SK-N-SH (cell line): Measurements from ENCODE around the gene SCTR. TPM values are rescaled to one million over a fixed set of nuclear protein-coding genes. Genes with fewer than 3 reads are reported as not detected.

Source experiments
- CTCF ChIA-PET: fragments of 300-600, 350-600 bp; formaldehyde crosslinking; extraction: SDS; loops from one replicate; lab custom pipeline; 2021; lab: Yijun Ruan, JAX
- POLR2A ChIA-PET: fragments of 350-600 bp; sonication (Branson Sonifier 250); formaldehyde crosslinking; extraction: SDS; loops from one replicate; lab custom pipeline; 2020; ENCODE audit warnings: antibody characterized with exemption, inconsistent platforms; lab: Yijun Ruan, JAX
- DNase-seq: peaks from one replicate; pipeline ENCODE4 v3.0.0; 2012
- H2AFZ ChIP-seq: fragments of 200-600 bp; sonication (generic); 2 replicates; pipeline ENCODE4 v1.8.1; 2016; ENCODE audit warnings: antibody characterized with exemption, mild to moderate bottlenecking, low read depth
- H3F3A ChIP-seq: fragments of 200-600 bp; sonication (generic); replicated peaks from 2 replicates; pipeline ENCODE3; 2016; ENCODE audit warnings: antibody characterized with exemption, mild to moderate bottlenecking; ENCODE audit not compliant: insufficient read depth
- H3K27ac ChIP-seq, 2 experiments: fragments of 200-500 bp in 1 of 2; fragments of 200-600 bp in 1 of 2; sonication (Bioruptor generic) in 1 of 2; sonication (generic), shearing (Covaris generic) in 1 of 2; 2 replicates each; pipeline versions ENCODE4 v1.5.1 to v1.6.1; 2014 to 2016; ENCODE audit warnings: low read depth in 2 of 2, inconsistent platforms in 1 of 2, low read length in 1 of 2, mild to moderate bottlenecking in 1 of 2, mixed read lengths in 1 of 2
- H3K27me3 ChIP-seq: fragments of 200-600 bp; sonication (generic), shearing (Covaris generic); 2 replicates; pipeline ENCODE4 v1.6.1; 2016; ENCODE audit warnings: mixed run types; ENCODE audit not compliant: insufficient read depth
- H3K36me3 ChIP-seq, 2 experiments: fragments of 200-500 bp in 1 of 2; fragments of 200-600 bp in 1 of 2; sonication (Bioruptor generic) in 1 of 2; sonication (generic) in 1 of 2; replicated peaks in 1 of 2; 2 replicates each; pipeline versions ENCODE3 to v1.5.1; 2014 to 2016; ENCODE audit warnings: low read length in 1 of 2, mild to moderate bottlenecking in 1 of 2; ENCODE audit not compliant: insufficient read depth in 2 of 2, control insufficient read depth in 1 of 2
- H3K4me1 ChIP-seq, 2 experiments: fragments of 200-500 bp in 1 of 2; fragments of 200-600 bp in 1 of 2; sonication (Bioruptor generic) in 1 of 2; sonication (generic), shearing (Covaris generic) in 1 of 2; 2 replicates each; pipeline versions ENCODE4 v1.5.1 to v1.6.1; 2014 to 2016; ENCODE audit warnings: low read depth in 1 of 2, low read length in 1 of 2, mixed run types in 1 of 2; ENCODE audit not compliant: insufficient read depth in 2 of 2, control insufficient read depth in 1 of 2
- H3K4me2 ChIP-seq: fragments of 200-600 bp; sonication (generic), shearing (Covaris generic); 2 replicates; pipeline ENCODE4 v1.6.1; 2017; ENCODE audit warnings: mixed run types
- H3K4me3 ChIP-seq, 2 experiments: fragments of 200-500 bp in 1 of 2; fragments of 200-600 bp in 1 of 2; sonication (Bioruptor generic) in 1 of 2; sonication (generic), shearing (Covaris generic) in 1 of 2; 2 replicates each; pipeline versions ENCODE4 v1.5.1 to v1.8.1; 2014 to 2016; ENCODE audit warnings: low read depth in 2 of 2, inconsistent platforms in 1 of 2, low read length in 1 of 2, mild to moderate bottlenecking in 1 of 2, mixed read lengths in 1 of 2, moderate library complexity in 1 of 2
- H3K79me2 ChIP-seq: fragments of 200-600 bp; sonication (generic); 2 replicates; pipeline ENCODE4 v1.8.1; 2017; ENCODE audit warnings: mild to moderate bottlenecking; ENCODE audit not compliant: insufficient read depth
- H3K9ac ChIP-seq: fragments of 200-600 bp; sonication (generic); 2 replicates; pipeline ENCODE4 v1.6.1; 2017; ENCODE audit warnings: mixed run types
- H3K9me2 ChIP-seq: fragments of 200-600 bp; sonication (generic); 2 replicates; pipeline ENCODE4 v1.6.1; 2017; ENCODE audit warnings: mixed run types
- H3K9me3 ChIP-seq: fragments of 200-600 bp; sonication (generic); 2 replicates; pipeline ENCODE4 v1.6.1; 2017; ENCODE audit warnings: mixed run types, mild to moderate bottlenecking, moderate library complexity
- H4K20me1 ChIP-seq: fragments of 200-600 bp; sonication (generic); 2 replicates; pipeline ENCODE4 v1.6.1; 2017; ENCODE audit warnings: mild to moderate bottlenecking, mixed run types; ENCODE audit not compliant: insufficient read depth
- ELF1 ChIP-seq: IDR thresholded peaks from 2 replicates; pipeline ENCODE4 v1.4.0; 2012
- EP300 ChIP-seq, 2 experiments: IDR thresholded peaks; 2 replicates each; pipeline versions ENCODE4 v1.4.0 to v1.6.1; 2012; ENCODE audit warnings: borderline replicate concordance in 1 of 2, low read depth in 1 of 2, low read length in 1 of 2
- FOXM1 ChIP-seq: IDR thresholded peaks from 2 replicates; pipeline ENCODE4 v1.4.0; 2012; ENCODE audit warnings: low read depth, mild to moderate bottlenecking
- GABPA ChIP-seq: IDR thresholded peaks from 2 replicates; pipeline ENCODE4 v1.4.0; 2012; ENCODE audit warnings: low read depth, mild to moderate bottlenecking
- GATA2 ChIP-seq: sonication (generic); formaldehyde crosslinking; IDR thresholded peaks from 2 replicates; pipeline ENCODE4 v1.5.0; 2020; ENCODE audit warnings: mild to moderate bottlenecking, missing genetic modification reagents
- JUND ChIP-seq: IDR thresholded peaks from 2 replicates; pipeline ENCODE4 v1.4.0; 2012
- NRF1 ChIP-seq: IDR thresholded peaks from 2 replicates; pipeline ENCODE4 v1.6.1; 2012; ENCODE audit warnings: low read depth, mild to moderate bottlenecking, low read length
- POLR2AphosphoS5 ChIP-seq: IDR thresholded peaks from 2 replicates; pipeline ENCODE4 v1.6.1; 2012; ENCODE audit warnings: low read depth, low read length
- RCOR1 ChIP-seq: fragments of 150-350 bp; IDR thresholded peaks from 2 replicates; pipeline ENCODE4 v1.6.1; 2017; ENCODE audit warnings: antibody characterized with exemption, low read length
- TAF1 ChIP-seq: IDR thresholded peaks from 2 replicates; pipeline ENCODE4 v1.6.1; 2012; ENCODE audit warnings: low read depth, mild to moderate bottlenecking, low read length, moderate library complexity, borderline replicate concordance
- USF1 ChIP-seq: IDR thresholded peaks from 2 replicates; pipeline ENCODE4 v1.4.0; 2012; ENCODE audit warnings: low read depth, borderline replicate concordance
- WGBS: methylation state at CpG from one replicate; pipeline ENCODE4 v1.1.6; 2017; ENCODE audit warnings: low lambda C conversion rate; 5-methylcytosine and 5-hydroxymethylcytosine counted together
- polyA plus RNA-seq, 3 experiments: library from polyadenylated mRNA; depleted of rRNA; stranded (reverse); fragments of >200 nt; gene quantifications; 2 replicates each; pipeline ENCODE4 v1.2.3, GENCODE V29; 2012

SCTR gene
- polyA plus RNA-seq, 1 of the 3 experiments (the other 2 are of a cell fraction): not detected

- no peaks in the 10 kb centered on the region for H3K79me2 ChIP-seq
- no peaks in the 10 kb centered on the region for H3F3A ChIP-seq
- H4K20me1 ChIP-seq: no peaks in the 10 kb centered on the region
- H3K36me3 ChIP-seq: no peaks in the 10 kb centered on the region
- H3K4me1 ChIP-seq: peaks cover 0 to 50% of the 10 kb centered on the region in 2 experiments; a peak in 1 of 4 replicates
- no peak for DNase-seq
- TF ChIP-seq ELF1 (no peak), FOXM1 (no peak), EP300 (IDR thresholded peaks at IDR 0.05; ENCODE audit: borderline replicate concordance in 1 of 2, low read depth in 1 of 2, low read length in 1 of 2) (no peak), RCOR1 (no peak), TAF1 (no peak), USF1 (no peak), POLR2AphosphoS5 (no peak)
- TF ChIP-seq, all 33 proteins: peak for 0
- H3K9me2 ChIP-seq: no peaks in the 10 kb centered on the region
- H3K4me3 ChIP-seq: no peak overlapping the region
- no peaks in the 10 kb centered on the region for H3K27me3 ChIP-seq
- H3K27ac ChIP-seq: no peak overlapping the region
- no peak overlapping the region for H2AFZ ChIP-seq
- no peaks in the 10 kb centered on the region for H3K9me3 ChIP-seq
- CTCF ChIA-PET: interaction anchor here (0.6 to 8.1 kb wide), 4 partner anchors 11 to 94 kb away, joined by 3 to 85 read pairs (median 3); no protein-coding TSS in a partner anchor
- POLR2A ChIA-PET: no interaction called here
- 50% methylated on average over 8 of the region's 9 CpGs for WGBS
- no peak overlapping the region for H3K9ac ChIP-seq
- no peak overlapping the region for H3K4me2 ChIP-seq
These were observed 36.6 kb downstream of the SCTR start for GRCh38 chr2:119487434-119488244.

DNA sequence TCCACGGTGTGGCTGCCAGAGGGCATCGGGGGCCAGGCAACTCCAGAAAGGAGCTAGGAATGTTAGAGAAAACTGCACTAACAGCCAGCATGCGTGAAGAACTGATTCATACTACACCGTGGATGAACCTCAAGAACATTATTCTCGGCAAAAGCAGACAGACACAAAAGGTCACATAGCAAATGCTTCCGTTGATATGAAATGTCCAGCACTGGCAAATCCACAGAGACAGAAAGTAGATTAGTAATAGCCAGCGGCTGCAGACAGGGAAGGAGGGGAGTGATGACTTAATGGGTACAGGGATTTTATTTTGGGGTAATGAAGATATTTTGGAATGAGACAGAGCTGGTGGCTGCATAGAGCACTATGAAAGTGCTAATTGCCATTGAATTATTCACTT is 37.4 kb downstream of the SCTR start:
- Histone ChIP-seq H4K20me1 (no peaks in the 10 kb centered on the region), H3K4me2 (no peak overlapping the region), H3K4me3 (no peak overlapping the region), H3K4me1 (peaks cover 0 to 57% of the 10 kb centered on the region in 2 experiments; a peak in 1 of 4 replicates), H3K9me2 (no peaks in the 10 kb centered on the region), H3K9me3 (no peaks in the 10 kb centered on the region), H3K9ac (no peak overlapping the region), H3K27ac (no peak overlapping the region), H2AFZ (no peak overlapping the region), H3F3A (no peaks in the 10 kb centered on the region), H3K36me3 (no peaks in the 10 kb centered on the region), H3K27me3 (no peaks in the 10 kb centered on the region), H3K79me2 (no peaks in the 10 kb centered on the region)
- ChIA-PET POLR2A (no interaction called here), CTCF (interaction anchor here (1.0 to 8.1 kb wide), 2 partner anchors 11 to 31 kb away, joined by 3 to 85 read pairs; no protein-coding TSS in a partner anchor)
- no peak for DNase-seq
- 41% methylated on average over 6 of the region's 7 CpGs for WGBS
- TF ChIP-seq NRF1 (no peak), JUND (no peak), RCOR1 (no peak), GATA2 (CRISPR knock-in tag) (no peak), GABPA (no peak)
